GOT3 (cell line): ENCODE results near the gene LOXL1.
"Not testable (repeated sequence)": the region's sequence is repeated elsewhere in the genome, so short reads cannot be mapped to it uniquely, and the experiment has no call there.

Experiments
- DNase-seq: peaks from one replicate; lab custom pipeline; 2025; ENCODE audit warnings: mixed read lengths; lab: John Stamatoyannopoulos, UW

LOXL1 gene

DNA sequence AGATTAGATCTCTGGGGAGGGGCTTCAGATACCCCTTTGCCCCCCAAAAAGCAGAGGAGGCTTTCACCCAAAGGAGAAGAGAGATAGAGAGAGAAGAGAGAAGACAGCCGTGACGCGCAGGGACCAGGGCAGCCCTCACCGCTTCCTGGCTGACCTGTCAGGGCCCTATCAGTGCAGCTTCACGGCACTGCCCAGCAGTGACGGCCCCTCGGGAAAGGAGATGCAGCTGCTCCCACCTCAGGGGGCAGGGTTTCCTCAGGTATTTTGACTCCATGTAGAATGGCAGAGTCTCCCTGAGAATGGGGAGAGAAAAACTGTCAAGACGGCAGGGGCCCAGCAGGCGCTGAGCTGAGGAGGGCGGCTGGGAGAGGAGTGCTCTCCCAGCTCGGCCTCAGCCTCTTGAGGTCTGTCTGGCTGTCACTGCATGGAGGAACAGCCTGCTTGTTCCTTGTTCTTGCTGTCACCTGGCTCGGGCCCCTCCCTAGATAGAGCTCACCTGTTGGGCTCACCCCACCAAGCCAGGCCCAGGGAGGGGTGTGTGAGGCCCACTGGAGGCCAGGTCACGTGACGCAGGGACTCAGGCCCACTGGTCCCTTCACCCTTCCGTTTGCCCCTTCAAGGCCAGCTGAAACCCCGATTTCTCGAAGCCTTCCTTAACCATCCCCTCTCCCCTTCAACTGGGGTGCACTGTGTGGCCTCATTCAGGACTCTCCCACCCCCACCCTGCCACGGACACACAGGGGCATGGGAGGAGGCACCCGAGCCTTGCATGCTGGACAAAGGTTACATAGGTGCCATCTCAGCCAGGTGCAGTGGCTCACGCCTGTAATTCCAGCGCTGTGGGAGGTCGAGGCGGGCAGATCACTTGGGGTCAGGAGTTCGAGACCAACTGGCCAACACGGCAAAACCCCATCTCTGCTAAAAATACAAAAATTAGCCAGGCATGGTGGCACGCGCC, 28.2 kb downstream of the LOXL1 start:
- DNase-seq, result no peak

DNA sequence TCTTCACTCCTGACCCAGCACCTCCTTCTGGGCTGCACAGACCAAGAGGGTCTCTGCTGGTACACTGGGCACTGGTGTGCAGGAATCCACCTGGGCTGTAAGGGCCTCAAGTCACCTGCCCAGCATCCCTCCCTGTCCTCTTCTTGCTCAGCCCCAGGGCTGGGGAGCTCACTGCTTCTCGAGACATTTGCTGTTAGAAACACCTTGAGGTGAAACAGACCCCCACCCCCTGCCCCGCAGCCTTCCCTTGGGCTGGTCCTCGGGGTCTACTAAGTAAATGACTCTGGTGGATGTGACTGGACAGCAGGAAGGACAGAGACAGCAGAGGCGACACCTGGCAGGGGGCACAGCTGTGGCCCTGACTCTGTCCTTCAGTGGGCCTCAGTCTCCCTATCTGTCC, 29.1 kb downstream of the LOXL1 start:
- no peak for DNase-seq

DNA sequence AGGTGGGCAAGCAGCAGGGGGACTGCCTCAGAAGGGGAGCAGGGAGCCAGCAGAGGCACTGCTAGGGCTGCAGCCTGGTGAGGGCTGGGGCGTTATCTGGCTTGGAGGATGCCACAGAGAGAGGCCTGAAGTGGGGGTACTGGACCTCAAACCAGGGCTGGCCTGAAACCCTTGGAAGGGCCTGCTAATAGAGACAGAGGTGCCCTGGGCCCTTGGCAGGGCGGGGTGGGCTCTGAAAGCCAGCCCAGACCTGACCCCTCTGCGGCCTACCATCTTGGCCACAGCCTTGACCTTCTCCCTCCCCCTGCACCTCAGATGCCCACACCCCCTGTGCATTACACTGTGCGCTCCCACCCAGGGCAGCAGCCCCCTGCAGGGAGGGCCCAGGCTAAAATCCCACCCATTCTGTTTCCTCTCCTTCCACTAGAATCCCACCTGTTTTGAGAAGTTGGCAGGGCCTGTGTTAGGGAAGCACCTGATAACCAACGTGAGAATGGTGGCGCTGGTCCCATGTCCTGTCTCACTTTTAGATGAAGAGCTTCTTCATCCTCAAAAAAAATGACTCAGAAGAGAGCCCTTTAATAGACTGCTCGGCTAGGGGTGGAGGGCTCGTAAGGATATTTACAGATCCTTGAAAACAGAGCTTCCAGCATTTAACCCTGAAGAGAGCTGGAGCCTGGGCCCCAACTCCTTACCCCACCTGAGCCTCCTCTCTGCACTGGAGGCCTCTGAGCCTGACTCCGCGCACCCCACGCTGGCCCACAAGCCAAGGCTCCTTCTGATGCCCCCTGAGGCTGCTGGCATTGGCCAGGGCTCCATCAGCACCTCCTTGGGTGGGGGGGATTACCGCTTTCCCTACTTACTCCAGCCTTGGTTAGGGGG, 29.8 kb downstream of the LOXL1 start:
- no peak for DNase-seq

DNA sequence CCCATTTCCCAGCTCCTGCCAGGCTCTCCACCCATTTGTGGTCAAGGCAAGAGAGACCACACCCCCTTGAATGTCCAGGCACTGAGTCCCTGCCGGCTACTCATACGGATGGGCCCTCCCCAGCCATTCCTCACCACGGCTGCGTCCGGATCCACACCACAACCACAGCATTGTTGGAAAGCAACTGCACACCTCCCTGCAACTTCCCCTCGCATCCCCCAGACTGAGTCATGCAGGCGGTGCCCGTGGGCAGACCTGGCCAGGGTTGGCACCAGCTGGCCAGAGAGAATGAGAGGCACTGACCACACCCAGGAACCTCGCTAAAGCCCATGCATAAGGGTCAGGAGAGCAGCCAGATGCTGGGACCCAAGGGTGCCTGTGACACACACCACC, 30.5 kb downstream of the LOXL1 start:
- peak; percentile 46 for DNase-seq

DNA sequence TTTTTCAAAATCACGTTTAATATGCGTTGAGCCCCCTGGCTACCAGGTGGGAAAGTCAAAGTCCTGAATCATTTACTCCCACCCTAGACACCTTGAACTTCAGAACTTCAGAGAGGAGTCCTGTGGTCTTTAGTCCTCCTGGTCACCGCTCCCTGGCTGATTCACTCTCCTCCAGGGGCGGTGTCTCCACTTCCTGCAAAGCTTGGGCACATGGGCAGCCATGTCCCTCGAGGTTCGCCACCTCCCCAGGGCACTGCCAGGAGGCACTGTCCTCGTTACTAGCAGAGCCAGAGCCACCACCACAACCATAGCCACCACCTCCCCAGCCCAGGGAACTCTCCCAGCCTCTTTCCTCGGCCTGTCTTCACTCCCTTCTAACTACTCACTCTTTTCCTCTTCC, 31.0 kb downstream of the LOXL1 start:
- no peak for DNase-seq

DNA sequence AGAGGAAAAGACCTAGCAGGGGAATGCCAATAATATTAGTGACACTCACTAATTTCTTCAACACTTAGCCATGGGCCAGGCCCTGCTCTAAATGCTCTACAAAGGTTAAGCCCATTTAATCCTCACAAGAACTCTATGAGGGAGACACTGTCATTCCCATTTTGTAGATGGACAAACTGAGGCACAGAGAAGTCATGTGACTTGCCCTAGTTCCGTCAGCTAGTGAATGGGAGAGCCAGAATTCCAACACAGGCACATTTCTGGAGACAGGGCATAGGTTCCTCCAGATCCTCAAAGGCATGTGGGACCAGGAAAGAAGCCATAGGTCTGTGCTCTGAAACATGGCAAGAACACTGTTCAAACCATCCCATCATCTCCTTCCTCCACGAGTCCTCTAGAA, 31.5 kb downstream of the LOXL1 start:
- no peak for DNase-seq

DNA sequence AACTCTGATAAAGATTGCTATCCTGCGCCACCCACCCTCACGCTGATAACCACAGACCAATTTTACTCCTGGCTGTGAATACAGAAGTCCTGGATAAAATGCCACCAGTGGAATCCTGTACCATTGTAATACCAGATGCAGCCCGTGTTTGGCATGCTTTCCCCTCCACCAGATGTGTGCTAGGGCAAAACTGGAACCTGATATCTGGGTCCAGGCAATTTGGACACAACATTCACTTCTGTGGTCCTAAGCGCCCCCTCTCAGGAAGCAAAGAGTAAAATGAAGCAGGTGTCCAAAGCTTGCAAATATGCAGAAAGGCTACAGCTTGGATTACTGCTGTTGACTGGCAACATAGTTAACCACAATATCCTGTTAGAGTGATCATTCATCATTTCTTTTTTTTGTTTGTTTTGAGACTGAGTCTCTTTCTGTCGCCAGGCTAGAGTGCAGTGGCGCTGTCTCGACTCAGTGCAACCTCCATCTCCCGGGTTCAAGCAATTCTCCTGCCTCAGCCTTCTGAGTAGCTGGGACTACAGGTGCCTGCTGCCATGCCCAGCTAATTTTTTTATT, 32.8 kb downstream of the LOXL1 start:
- no peak for DNase-seq

DNA sequence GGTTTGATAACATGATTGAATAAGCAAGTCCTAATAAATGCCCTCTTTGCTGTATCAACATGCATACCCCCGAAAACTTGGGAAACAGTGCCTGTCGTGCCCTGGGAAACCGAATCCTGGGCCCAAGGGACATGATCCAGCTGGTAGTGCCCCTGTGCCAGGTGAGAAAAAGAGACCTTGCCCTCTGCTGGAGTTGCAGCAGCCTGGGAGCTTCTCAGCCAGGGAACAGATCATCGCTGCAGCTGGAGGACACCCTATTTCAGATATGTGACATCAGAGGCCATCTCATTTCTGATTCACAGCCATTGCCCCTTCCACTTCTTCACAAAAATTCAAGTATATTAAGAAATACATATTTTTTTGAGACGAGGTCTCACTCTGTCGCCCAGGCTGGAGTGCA, 33.5 kb downstream of the LOXL1 start:
- DNase-seq, result no peak

DNA sequence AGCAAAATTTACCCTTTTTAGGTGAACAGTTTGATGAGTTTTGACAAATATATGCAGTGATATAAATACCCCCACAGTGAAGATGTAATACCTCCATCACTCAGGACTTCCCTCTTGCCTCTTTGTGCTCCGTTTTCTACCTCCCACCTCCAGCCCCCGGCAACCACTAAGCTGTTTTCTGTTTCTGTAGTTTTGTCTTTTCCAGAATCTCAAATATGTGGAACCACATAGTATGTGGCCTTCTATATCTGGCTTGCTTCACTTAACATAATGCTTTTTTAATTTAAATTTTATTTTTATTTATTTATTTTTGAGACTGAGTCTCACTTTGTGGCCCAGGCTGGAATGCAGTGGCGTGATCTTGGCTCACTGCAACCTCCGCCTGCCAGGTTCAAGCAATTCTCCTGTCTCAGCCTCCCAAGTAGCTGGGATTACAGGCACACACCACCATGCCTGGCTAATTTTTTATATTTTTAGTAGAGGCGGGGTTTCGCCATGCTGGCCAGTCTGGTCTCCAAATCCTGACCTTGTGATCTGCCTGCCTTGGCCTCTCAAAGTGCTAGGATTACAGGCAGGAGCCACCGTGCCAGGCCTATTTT, 34.3 kb downstream of the LOXL1 start:
- not testable (repeated sequence) for DNase-seq

DNA sequence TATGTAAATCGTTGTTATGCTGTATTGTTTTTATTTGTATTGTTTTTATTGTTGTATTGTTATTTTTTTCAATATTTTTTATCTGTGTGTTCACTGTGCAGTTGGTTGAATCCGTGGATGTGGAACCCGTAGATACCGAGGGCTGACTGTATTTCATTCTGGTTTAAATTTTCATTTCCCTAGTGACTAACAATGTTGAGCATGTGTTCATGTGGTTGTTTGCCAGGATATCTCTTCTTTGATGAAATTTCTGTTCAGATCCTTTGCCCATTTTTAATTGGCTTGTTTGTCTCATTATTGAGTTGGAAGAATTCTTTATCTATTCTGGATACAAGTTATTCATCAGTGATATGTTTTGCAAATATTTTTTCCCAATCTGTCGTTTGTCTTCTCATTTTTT, 36.2 kb downstream of the LOXL1 start:
- DNase-seq, result no peak

DNA sequence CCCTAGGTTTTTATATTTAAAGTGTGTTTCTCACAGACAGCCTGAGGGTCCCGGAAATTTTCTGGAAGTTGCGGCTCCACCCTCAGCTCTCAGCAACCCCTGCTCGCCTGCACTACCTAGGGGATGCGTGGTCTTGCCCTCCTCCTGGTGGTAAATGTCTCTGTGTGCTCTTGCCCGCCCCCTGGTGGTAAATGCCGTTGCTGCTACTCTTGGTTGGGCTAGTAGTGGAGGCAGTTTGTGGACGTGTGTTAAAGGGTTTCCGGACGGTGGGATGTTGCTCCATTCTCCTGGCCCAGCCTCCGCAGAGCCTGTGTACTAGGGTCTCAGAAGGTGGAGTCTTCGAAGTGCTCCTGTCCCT, 38.5 kb downstream of the LOXL1 start:
- DNase-seq, result peak; percentile 46

DNA sequence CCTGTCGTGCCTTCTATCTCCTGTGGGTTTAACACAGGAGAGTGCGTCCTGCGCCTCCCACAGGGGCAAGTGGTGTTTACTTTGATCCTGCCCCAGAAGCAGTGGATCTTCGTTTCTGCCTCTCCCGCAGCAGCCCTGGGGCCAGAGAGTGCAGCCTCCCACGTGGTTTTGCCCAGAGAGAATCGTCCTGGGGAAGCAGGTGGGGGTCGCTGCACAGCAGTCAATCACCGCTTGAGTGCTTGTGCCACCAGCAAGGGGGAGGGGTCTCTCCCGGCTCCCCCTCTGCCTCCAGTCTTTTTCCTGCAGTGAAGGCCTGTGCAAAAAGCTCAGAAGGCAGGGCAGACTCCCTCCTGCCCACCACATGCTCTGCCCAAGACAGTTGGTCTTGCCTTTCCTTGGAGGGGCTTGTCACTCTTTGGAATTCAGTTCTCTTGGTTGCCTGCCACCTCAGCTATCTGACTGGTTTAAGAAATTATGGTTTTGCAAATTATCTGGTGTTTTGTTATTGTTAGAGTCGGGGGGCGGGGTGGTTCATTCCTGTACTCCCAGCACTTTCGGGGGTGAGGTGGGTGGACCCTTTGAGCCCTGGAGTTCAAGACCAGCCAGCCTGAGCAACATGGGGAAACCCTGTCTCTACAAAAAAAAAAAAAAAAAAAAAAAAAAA, 39.0 kb downstream of the LOXL1 start:
- DNase-seq, result no peak

DNA sequence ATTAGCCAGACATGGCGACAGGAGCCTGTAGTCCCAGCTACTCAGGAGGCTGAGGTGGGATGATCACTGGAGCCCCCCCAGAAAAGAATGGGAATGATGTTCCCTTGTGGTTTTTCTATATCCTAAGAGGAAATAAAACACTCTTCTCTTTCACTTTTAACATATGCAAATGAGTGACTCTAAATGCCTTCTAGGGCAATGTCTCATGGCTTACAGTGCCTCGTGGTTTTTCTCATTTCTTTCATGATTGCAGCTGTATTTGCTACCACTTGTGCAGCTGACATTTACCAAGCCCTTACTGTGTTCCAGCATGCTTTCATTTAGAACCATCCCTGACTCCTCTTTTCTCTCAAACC, 39.5 kb downstream of the LOXL1 start:
- DNase-seq, result no peak

DNA sequence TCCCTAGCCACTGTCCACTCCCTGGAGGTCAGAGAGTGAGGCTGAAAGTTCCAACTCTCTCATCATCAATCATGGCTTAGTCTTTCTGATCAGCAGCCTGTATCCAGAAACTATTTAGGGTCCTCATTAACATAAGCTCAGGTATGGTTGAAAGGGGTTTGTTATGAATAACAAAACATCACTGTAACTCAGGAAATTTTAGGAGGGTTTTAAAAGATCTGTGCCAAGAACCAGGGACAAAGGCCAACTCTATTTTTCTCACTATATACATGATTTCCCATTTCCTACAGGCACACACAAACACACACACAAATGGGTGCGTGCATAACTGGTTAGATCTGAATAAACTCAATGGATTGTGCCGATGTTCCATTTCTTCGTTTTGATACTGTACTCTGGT, 42.2 kb downstream of the LOXL1 start:
- no peak for DNase-seq

DNA sequence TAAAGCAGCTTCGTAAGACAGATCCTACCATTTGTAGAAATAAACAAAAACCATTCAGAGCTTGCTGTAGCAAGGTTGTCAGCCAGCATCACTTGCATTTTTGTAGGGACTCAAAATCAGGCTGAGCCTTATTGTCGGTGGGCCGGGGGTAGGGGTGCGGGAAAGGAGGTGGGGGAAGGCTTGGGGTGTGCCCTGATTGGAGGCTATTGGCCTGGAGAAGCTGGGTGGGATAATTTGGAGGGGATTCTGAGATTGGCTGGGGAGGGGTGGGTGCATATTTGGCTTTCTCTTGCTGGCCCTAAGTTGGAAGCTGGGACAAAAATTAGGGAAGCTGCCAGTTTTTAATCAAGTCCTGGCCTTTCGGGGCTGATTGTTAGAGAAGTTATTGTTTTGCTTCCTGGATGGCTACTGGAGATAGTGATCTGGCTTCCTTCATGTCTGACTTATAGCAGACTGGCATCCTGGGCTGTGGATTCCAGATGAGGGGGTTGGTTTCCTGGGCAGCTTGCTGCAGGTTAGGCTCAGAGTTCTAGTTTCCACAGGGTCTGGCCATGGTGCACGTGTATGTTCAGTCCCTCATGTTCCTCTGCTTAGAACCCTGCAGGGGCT, 43.0 kb downstream of the LOXL1 start:
- no peak for DNase-seq

DNA sequence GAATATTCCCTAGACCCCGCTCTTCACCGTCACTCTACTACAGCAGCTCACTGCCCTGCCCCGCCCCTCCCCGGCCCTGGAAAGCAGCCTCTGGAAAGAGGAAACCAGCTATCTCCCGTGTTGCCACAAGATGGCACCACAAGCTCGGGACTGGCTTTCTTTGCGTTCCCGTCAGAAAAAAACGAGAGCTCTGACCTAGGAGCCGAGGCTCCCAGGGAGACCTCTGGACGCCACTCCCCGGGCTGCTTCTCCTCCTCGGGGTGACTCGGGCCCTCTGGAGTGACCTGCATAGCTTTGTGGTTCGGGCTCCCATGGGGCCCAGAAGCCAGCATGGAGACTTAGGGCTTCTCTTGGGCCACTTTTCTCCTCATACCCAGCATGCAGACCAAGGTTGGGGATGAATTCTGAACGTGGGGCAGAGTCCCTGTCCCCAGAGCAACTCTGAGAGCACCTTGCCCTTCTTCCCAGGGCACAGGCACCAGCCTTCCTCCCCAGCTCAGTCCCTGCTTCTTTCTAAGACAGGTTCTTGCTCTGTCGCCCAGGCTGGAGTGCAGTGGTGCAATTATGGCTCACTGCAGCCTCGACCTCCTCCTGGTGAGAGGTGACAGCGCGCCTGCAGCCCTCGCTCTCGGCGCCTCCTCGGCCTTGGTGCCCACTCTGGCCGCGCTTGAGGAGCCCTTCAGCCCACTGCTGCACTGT, 46.9 kb downstream of the LOXL1 start:
- peak; percentile 62 for DNase-seq

DNA sequence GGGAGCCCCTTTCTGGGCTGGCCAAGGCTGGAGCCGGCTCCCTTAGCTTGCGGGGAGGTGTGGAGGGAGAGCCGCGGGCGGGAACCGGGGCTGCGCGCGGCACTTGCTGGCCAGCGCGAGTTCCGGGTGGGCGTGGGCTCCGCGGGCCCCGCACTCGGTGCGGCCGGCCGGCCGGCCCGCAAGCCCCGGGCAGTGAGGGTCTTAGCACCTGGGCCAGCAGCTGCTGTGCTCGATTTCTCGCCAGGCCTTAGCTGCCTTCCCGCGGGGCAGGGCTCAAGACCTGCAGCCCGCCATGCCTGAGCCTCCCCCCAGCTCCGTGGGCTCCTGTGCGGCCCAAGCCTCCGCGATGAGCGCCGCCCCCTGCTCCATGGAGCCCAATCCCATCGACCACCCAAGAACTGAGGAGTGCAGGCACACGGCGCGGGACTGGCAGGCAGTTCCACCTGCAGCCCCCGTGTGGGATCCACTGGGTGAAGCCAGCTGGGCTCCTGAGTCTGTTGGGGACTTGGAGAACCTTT, 47.5 kb downstream of the LOXL1 start:
- not testable (repeated sequence) for DNase-seq

DNA sequence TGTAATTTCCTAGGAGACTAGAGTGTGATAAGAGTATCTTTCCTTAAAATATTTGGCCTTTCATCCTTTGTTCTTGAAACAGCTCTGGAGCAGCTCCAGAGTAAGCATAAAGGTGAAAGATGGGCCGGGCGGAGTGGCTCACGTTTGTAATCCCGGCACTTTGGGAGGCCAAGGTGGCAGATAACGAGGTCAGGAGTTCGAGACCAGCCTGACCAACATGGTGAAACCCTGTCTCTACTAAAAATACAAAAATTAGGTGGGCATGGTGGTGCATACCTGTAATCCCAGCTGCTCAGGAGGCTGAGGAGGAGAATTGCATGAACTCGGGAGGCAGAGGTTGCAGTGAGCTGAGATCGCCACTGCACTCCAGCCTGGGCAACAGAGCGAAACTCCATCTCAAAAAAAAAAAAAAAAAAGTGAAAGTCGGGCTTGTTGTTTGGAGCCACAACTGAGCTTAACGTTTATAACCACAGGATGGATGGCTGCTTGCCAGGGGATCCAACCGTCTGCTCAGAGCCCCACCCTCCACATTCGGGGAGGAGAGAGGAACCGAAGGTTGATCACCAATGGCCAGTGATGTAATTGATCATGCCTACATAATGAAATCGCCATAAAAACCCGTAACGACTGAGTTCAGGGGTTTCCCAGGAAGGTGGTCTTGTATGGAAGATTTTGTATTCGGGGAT, 49.3 kb downstream of the LOXL1 start:
- not testable (repeated sequence) for DNase-seq

DNA sequence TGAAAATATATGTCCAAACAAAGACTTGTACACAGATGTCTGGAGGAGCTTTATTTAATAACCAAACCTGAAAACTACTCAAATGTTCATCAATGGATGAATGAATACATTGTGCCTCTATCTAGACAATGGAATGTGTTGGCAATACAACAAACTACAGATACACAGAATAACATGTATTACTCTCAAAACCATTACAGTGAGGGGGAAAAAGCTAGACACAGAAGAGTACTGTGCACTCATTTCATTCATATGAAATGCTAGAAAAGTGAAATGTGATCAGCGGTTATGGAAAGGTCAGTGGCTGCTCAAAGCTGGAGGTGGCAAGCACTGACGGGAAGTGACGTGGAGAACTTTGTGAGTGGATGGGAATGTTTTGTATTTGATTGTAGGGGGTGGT, 52.6 kb downstream of the LOXL1 start:
- DNase-seq, result no peak

DNA sequence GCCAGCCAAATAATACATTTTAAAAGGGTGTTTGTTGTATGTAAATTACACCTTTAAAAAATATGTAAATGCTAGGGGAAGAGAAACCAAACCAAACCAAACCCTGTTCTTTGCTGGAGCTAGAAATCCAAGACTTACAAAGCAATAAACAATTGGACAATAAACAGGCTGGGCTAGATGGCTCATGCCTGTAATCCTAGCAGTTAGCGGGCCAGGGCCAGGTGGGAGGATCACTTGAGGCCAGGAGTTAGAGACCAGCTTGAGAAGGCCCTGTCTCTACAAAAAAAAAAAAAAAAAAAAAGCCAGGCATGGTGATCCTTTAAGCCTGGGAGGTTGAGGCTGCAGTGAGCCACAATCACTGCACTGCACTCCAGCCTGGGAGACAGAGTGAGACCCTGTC, 53.4 kb downstream of the LOXL1 start:
- no peak for DNase-seq
